ENCODE data around the gene AP1M1.
"Not testable (repeated sequence)": the region's sequence is repeated elsewhere in the genome, so short reads cannot be mapped to it uniquely, and the experiment has no call there.

Gene AP1M1

DNA sequence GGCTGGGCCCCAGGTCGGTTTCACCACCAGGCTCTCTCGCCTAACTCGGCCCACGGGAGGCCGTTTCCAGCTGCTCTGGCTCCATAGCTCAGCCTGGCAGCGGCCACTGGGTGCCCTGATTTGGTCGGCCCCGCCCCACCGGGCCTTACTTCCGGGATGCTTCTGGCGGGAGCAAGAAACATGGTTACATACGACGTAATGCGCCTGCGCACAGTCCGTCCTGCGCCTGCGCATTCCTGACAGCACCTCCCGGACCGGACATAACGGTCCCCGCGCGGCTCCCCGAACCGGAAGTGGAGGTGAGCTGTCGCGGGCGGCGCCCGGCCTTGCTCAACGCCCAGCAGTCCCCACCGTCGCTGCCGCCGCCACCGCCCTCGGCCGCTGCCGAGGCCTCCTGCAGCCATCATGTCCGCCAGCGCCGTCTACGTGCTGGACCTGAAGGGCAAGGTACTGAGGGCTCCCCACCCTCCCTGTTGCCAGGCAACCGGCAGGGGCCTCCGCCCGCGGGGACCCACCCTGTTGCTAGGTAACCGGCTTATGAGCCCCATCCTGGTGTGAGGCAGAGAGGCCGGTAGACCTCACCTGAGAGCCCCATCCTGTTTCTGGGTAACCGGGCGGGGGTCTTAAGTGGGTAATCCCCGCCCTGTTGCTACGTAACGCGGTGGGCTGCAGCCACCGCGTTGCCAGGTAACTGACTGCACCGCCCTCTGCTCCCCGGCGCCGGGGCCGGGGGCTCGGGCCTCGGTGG lies at the start of gene AP1M1:
Gene AP1M1, plus strand, starts transcription at position 290 of the 748 bp plus-strand sequence. Its CDS starts 116 bp downstream, at position 406.
- DNase-seq: peak; percentile 98

DNA sequence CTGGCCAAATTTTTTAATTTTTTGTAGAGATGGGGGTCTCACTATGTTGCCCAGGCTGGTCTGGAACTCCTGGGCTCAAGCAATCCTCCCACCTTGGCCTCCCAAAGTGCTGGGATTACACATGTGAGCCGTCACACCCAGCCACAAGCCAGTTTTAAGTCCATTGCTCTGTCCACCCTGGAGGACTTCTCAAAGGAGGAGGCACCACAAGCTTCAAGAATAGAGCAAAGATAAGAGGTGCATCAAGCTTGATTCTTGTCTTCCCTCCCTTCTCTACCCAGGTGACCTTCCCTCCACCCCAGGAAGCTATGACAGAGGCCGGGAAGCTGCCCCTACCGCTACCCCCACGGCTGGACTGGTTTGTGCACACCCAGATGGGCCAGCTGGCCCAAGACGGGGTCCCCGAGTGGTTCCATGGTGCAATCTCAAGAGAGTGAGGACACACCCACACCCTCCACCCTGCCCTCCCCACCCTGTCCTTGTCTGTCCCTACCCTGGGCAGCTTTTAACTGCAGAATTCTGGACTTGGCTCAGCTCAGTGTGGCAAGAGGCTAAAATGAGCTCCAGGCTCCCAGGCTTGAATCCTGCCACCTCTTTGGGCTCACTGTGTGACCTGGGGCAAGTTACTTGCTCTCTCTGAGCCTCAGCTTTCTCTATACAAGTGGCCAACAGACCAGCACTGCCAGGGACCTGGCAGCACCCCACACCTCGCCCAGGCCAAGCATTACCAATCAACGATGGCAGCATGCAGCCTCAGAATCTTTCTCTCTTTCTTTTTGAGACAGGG lies 49.1 kb upstream of the AP1M1 start:
- no peak for DNase-seq

DNA sequence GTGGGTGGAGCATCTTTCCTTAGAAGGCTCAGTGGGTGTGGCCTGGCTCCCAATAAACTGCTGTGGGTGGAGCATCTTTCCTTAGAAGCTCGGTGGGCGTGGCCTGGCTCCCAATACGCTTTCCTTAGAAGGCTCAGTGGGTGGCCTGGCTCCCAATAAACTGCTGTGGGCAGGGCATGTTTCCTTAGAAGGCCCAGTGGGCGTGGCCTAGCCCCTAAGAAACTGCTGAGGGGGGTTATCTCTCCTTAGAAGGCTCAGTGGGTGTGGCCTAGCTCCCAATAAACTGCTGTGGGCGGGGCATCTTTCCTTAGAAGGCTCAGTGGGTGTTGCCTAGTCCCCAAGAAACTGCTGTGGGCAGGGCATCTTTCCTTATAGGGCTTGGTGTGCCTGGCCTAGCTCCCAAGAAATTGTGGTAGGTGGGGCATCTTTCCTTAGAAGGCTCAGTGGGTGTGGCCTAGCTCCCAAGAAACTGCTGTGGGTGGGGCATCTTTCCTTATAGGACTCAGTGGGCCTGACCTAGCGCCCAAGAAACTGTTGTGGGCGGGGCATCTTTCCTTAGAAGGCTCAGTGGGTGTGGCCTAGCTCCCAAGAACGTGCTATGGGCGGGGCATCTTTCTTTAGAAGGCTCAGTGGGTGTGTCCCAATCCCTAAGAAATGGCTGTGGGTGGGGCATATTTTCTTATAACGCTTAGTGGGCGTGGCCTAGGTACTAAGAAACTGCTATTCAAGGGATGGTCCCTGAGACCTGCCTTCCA lies 44.0 kb upstream of the AP1M1 start:
- DNase-seq: no peak

DNA sequence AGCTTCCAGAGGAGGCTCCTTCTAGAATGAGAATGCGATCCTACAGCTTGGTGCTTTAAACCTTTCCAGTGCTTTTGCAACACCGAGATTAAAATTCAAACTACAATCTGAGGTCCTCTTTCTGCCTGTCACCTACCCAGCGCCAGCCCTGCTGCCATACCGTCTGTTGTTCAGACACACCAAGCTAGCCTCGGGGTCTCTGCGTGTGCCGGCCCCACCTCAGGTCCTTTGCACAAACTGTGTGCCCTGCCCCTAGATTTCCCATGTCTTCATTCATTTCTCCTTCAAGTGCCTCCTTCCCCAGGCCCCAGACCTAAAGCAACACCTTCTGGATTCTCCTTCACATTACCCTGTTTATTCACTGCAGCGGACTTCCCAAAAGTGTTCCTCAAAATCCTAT lies 43.2 kb upstream of the AP1M1 start:
- DNase-seq: no peak

DNA sequence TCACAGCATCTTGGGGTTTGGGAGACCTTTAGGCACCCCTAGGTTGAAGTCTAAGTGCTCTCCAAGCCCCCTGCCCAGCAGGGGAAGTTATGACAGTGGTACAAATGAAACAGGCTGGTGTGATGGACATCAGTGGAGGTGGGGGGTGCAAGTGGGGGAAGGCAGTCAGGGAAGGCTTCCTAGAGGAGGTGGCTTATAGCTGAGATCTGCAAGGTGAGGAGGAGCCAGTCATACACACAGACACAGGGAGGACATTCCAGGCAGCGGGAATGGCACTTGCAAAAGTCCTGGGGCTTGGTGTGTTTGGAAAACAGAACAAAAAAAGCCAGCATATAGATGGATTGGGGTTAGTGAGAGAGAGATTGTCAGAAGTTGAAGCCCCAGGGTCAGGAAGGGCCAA lies 42.6 kb upstream of the AP1M1 start:
- no peak for DNase-seq

DNA sequence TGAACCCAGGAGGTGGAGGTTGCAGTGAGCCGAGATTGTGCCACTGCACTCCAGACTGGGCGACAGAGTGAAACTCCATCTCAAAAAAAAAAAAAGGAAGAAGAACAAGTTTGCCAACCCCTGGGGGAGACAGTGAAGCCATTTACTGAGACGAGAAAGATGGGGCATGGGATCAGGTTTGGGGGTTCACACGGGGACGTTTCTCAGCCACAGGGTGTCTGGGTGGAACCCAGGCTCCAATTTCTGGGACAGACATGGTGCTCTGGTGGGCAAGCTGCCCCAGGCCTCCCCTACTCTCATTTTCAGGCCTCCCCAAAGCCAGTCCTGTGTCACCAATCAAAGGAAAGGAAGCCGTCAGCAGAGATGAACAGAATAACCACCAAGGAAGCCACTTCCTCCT lies 40.8 kb upstream of the AP1M1 start:
- no peak for DNase-seq

DNA sequence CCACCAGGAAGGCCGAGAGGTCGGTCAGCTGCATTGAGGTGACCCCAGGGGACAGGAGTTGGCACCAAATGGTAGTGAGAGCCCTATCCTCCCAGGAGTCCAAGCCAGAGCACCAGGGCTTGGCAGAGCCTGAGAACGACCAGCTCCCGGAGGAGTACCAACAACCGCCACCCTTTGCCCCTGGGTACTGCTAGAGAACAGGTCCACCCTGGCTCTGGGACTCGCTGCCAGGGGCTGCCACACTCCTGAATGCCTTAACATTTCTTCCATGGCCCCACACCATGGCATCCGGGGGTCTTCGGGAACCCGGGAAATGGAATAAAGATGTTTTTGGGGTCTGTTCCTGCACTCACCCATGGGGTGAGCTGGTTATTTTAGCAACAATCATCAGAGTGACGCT lies 40.1 kb upstream of the AP1M1 start:
- DNase-seq: no peak

DNA sequence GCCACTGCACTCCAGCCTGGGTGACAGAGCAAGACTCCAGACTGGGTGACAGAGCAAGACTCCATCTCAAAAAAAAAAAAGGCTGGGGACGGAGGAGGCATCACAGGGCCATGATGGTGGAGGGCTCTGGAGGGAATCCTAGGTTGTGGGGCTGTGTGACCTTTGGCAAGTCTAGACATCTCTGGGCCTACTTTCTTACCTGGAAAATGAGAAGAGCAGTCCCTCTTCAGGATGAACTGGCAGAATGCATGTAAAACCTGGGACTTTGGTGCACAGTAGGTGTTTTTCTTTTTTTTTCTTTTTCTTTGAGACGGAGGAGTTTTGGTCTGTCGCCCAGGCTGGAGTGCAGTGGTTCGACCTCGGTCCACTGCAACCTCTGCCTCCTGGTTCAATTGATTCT lies 38.1 kb upstream of the AP1M1 start:
- DNase-seq: no peak

DNA sequence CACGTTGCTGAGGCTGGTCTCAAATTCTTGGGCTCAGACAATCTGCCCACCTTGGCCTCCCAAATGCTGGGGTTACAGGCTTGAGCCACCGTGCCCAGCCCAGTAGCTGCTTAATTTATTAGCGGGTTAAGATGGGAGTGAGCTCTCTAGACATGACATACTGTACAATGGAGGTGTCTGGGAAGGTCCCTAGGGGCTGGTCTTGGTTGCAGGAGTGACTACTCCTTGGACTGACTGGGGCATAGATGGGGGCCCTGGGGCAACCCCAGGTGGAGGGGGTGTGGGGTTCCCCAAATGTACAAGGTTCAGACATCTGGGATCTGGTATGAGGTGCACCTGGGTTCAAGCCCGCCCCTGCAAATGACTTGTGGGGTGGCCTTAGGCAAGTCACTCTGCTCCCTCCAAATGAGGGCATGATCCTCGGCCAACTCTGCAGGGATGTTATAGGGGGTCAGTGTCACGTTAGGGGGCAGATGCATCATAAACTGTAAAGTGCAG lies 37.2 kb upstream of the AP1M1 start:
- no peak for DNase-seq

DNA sequence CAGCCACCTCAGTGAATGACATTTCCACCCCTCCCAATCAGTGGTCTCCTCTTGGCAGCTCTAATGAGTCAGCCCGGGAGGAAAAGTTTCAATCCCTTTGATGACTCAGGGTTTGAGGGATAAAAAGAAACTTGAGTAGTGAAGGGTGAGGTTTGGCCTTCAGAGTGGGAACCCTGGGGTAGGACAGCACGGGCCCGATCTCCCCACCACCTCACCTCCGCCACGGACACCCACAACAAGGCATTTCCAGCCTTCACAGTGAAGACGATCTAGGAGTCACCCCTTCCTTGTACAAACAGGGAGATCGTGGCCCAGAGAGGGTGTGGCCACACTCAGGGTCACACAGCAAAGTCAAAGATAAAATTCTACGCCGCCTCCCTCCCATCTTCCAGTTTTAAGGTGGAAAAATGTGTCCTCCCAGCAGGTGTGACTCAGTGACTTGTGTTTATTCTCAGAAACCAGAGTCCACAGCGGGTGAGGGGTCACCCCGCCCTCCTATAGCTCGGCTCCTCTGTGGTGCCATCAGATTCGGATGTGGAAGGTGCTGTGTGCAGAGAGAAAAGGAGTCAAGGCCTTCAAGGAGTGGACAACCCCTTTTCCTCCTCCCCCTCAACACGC lies 36.7 kb upstream of the AP1M1 start:
- peak; percentile 80 for DNase-seq

DNA sequence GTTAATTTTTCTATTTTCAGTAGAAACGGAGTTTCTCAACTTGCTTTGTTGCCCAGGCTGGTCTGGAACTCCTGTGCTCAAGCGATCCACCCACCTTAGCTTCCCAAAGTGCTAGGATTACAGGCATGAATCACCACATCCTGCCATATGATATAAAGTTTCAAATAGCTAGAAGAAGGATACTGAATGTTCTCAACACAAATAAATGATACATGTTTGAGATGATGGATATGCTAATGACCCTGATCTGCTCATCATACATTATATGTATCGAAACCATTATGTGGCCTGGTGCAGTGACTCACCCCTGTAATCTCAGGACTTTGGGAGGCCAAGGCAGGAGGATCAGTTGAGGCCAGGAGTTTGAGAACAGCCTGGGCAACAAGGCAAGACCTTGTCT lies 35.9 kb upstream of the AP1M1 start:
- peak; percentile 68 for DNase-seq

DNA sequence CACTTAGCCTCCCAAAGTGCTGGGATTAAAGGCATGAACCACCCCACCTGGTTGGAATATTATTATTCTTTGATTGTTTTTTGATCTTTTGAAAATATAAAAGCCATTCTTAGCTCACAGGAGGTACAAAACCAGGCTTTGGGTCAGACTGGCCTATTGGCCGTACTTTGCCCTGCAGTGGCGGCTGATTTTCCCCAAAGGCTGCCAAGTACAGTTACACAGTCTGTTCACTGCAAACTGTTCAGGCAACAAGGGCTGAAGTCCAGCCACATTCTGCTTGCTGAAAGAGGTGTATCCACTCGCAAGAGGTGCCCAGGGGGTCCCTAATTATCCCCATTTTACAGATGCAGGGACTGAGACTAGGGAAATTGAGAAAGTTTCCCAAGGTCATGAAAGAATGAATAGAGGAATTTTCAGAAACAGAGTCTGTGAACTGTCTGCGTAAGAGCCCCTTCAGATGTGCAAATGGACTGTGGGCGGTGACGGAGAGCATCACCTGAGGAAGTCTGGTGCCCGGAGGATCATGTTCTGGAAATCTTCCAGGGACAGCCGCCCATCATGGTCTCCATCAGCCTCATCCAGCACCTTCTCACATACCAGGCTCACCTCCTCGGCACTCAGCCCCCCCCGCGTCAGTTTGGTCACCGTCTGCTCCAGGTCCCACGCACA lies 33.4 kb upstream of the AP1M1 start:
- DNase-seq: no peak

DNA sequence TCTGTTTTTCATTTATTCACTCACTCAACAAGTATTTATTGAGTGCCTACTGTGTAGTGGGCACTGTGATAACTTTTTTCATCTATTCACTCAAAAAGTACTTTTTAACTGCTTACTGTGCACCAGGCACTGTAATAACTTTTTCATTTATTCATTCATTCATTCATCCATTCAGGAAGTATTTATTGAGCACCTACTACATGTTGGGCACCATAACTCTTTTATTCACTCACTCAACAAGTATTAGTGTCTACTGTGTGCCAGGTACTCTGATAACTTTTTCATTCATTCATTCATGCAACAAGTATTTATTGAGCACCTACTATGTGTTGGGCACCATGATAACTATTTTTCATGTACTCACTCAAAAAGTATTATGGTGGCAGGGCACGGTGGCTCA lies 31.3 kb upstream of the AP1M1 start:
- no peak for DNase-seq

DNA sequence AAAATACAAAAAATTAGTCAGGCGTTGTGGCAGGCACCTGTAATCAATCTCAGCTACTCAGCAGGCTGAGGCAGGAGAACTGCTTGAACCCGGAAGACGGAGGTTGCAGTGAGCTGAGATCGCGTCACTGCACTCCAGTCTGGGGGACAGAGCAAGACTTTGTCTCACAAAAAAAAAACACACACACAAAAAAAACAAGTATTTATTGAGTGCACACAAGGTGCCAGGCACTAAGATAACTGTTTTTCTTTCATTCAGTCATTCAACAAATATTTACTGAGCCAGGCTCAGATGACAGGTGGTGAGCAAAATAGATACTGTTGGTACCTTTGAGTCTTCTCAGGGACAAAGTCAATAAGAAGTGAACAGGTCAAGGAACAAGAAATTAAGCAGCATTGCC lies 30.7 kb upstream of the AP1M1 start:
- DNase-seq: no peak

DNA sequence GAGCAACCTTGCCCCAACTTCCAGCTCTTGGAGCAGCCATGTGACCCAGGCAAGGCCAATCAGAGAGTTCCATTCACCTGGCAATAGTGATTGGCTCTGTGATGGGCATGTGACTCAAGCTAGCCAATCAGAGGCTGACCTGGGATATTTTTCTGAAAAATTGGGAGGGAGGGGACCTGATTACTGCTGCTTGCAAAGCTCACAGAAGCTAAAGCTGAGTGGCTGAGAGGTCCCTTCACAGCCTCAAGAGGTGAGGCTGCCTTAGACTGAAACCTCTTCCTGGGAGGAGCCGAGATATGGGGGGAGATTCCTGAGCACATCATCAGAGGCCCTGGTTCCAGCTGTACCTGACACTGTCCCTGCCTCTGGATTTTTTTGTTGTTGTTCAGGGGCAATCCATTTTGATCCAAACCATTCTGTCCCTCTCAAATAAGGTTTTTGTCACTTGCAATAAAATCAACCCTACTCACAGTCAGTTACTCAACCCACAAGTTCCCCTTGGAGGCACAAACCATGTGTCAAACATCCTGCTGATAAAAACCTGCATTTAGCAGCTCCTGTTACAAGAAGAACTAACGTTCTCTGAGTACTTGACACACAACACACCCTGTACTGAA lies 29.1 kb upstream of the AP1M1 start:
- DNase-seq: no peak

DNA sequence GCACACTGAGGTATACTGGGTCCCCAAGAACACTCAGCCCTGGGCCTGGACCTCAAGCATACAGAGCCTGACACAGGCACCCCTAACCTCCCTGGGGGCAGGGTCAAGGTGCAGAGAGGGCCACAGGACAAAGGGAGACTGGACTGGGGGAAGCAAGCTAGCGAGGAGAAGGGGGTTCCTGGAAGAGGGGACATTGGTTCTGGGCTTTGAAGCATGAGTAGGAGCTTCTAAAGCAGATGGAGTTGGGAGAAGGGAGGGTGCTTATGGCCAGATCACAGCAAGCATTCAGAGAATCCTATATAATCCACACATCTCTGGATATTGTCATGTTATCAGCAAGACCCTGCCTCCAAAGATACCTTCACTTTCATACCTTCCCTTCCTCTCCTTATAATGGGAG lies 27.6 kb upstream of the AP1M1 start:
- no peak for DNase-seq

DNA sequence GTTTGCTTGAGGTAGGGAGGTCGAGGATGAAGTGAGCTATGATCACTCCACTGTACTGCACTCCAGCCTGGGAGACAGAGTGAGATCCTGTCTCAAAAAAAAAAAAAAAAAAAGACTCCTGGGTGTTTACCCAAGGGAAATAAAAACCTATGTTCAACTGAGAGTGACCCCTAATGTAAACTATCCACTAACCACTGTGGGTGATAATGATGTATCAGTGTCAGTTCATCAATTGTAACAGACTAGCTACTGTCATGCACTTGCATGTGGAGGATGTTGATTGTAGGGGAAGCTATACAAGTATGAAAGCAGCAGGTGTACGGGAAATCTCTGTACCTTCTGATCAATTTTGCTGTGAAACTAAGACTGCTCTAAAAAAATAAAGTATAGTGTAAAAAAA lies 21.8 kb upstream of the AP1M1 start:
- DNase-seq: no peak

DNA sequence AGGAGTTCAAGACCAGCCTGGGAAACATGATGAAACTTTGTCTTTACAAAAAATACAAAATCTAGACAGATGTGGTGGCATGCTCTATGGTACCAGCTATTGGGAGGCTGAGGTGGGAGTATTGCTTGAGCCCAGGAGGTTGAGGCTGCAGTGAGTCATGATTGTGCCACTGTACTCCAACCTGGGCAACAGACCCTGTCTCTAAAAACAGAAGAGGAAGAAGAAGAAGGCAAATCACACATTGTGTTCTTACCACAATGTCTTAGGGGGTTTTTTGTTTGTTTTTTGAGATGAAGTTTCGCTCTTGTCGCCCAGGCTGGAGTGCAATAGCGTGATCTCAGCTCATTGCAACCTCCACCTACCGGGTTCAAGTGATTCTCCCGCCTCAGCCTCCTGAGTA lies 18.8 kb upstream of the AP1M1 start:
- DNase-seq: not testable (repeated sequence)

DNA sequence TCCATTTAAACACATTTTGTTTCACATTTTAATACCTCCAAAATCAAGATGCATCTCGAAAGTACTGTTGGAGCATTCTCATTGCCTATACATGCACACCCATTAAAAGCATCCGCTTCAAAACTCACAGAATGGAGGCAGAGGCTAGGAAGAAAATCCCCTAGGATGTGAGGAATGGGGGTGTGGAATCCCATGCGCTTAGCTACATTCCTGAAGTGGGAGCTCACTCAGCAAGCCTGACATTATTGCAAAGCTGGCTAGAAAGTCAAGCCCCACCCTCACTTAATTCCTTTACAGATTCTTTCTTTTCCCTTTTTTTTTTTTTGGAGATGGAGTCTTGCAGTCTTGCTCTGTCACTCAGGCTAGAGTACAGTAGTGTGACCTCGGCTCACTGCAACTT lies 17.1 kb upstream of the AP1M1 start:
- peak; percentile 88 for DNase-seq

DNA sequence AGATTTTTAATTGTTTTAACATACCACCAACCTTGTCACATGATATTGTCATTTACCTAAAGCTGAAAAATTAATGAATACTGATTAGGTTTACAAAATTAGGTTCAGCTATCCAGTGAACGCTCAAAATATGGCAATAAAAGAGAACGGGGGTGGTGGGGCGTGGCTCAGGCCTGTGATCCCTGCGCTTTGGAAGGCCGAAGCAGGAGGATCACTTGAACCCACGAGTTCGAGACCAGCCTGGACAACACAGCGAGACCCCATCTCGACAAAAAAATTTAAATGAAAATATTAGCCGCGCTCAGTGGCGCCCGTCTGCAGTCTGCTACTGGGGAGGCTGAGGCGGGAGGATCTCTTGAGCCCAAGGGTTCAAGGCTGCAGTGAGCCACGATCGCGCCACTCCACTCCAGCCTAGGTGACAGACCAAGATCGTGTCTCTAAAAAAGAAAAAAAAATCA lies 13.0 kb upstream of the AP1M1 start:
- DNase-seq: no peak

DNA sequence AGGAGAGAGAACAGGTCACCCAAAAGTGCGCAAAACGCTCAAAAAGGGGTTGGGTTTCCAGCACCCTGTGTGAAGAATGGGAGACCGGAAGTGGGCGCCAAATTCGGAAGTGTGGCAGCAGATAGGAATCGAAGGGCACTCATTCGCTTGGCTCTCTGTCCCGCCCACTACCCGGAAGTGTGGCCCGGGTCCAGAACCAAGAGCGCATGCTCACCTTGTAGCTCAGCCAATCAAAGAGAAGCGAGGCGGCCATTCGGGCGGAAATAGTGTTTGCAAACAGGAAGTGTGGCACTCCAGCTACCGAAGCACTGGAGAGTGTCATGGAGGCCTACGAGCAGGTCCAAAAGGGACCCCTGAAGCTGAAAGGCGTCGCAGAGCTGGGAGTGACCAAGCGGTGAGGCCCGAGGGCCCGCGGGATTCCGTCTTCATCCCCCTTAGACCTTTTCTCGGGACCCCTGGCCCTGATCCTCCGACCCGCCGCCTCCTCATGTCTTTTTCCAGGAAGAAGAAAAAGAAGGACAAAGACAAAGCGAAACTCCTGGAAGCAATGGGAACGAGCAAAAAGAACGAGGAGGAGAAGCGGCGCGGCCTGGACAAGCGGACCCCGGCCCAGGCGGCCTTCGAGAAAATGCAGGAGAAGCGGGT lies 12.5 kb upstream of the AP1M1 start, which contains the start of gene FAM32A:
Gene FAM32A, plus strand, starts transcription at position 288 of the 645 bp plus-strand sequence. Its CDS starts 33 bp downstream, at position 321.
- DNase-seq: peak; percentile 100
